BE2C (cell line): ENCODE measurements around the gene ZBTB46.

Experiments used
- DNase-seq: peaks from one replicate; pipeline ENCODE4 v3.0.0-alpha.2; 2020
- H3K27me3 ChIP-seq: fragments of 250-450 bp; sonication (Bioruptor Pico); 2 replicates; pipeline ENCODE4 v1.5.1; 2020; ENCODE audit warnings: mild to moderate bottlenecking
- H3K36me3 ChIP-seq: fragments of 250-450 bp; sonication (Bioruptor Pico); 2 replicates; pipeline ENCODE4 v1.5.1; 2020; ENCODE audit warnings: mild to moderate bottlenecking
- H3K4me1 ChIP-seq: fragments of 250-450 bp; sonication (Bioruptor Pico); 2 replicates; pipeline ENCODE4 v1.5.1; 2020
- H3K4me3 ChIP-seq: 2 replicates; pipeline ENCODE4 v1.5.1; 2011; ENCODE audit warnings: low read depth, low read length
- H3K9me3 ChIP-seq: fragments of 250-450 bp; sonication (Bioruptor Pico); 2 replicates; pipeline ENCODE4 v1.5.1; 2020
- TF ChIP-seq, protein P1 (sequence below): IDR thresholded peaks from 2 replicates; pipeline ENCODE4 v1.5.1; 2012; ENCODE audit warnings: mild to moderate bottlenecking, low read depth, low read length

Gene ZBTB46

GRCh38 chr20:63789836-63790571, 41.1 kb downstream of the ZBTB46 start:
- no peak for DNase-seq
- H3K4me3 ChIP-seq: no peak overlapping the region
- no peaks in the 10 kb centered on the region for H3K9me3 ChIP-seq

GRCh38 chr20:63787749-63788148, 43.3 kb downstream of the ZBTB46 start:
- no peaks in the 10 kb centered on the region for H3K9me3 ChIP-seq
- no peak overlapping the region for H3K4me3 ChIP-seq
- H3K4me1 ChIP-seq: no peaks in the 10 kb centered on the region
- H3K36me3 ChIP-seq: no peaks in the 10 kb centered on the region
- TF ChIP-seq, protein P1, sequence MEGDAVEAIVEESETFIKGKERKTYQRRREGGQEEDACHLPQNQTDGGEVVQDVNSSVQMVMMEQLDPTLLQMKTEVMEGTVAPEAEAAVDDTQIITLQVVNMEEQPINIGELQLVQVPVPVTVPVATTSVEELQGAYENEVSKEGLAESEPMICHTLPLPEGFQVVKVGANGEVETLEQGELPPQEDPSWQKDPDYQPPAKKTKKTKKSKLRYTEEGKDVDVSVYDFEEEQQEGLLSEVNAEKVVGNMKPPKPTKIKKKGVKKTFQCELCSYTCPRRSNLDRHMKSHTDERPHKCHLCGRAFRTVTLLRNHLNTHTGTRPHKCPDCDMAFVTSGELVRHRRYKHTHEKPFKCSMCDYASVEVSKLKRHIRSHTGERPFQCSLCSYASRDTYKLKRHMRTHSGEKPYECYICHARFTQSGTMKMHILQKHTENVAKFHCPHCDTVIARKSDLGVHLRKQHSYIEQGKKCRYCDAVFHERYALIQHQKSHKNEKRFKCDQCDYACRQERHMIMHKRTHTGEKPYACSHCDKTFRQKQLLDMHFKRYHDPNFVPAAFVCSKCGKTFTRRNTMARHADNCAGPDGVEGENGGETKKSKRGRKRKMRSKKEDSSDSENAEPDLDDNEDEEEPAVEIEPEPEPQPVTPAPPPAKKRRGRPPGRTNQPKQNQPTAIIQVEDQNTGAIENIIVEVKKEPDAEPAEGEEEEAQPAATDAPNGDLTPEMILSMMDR: no peak
- no peak for DNase-seq
- no peaks in the 10 kb centered on the region for H3K27me3 ChIP-seq

More at GRCh38 chr20:63789836-63790571, 41.1 kb downstream of the ZBTB46 start:
- no peaks in the 10 kb centered on the region for H3K36me3 ChIP-seq
- H3K4me1 ChIP-seq: no peaks in the 10 kb centered on the region
- H3K27me3 ChIP-seq: no peaks in the 10 kb centered on the region
- TF ChIP-seq, protein P1: no peak

GRCh38 chr20:63787302-63787701, 43.8 kb downstream of the ZBTB46 start:
- Histone ChIP-seq H3K4me3 (no peak overlapping the region), H3K4me1 (no peaks in the 10 kb centered on the region), H3K27me3 (no peaks in the 10 kb centered on the region), H3K36me3 (no peaks in the 10 kb centered on the region), H3K9me3 (no peaks in the 10 kb centered on the region)
- no peak for DNase-seq
- TF ChIP-seq, protein P1: no peak

GRCh38 chr20:63785691-63786131, 45.4 kb downstream of the ZBTB46 start:
- no peaks in the 10 kb centered on the region for H3K27me3 ChIP-seq
- no peaks in the 10 kb centered on the region for H3K36me3 ChIP-seq
- no peaks in the 10 kb centered on the region for H3K9me3 ChIP-seq
- no peak for DNase-seq
- no peaks in the 10 kb centered on the region for H3K4me1 ChIP-seq
- H3K4me3 ChIP-seq: no peak overlapping the region
- TF ChIP-seq, protein P1: no peak

DNA sequence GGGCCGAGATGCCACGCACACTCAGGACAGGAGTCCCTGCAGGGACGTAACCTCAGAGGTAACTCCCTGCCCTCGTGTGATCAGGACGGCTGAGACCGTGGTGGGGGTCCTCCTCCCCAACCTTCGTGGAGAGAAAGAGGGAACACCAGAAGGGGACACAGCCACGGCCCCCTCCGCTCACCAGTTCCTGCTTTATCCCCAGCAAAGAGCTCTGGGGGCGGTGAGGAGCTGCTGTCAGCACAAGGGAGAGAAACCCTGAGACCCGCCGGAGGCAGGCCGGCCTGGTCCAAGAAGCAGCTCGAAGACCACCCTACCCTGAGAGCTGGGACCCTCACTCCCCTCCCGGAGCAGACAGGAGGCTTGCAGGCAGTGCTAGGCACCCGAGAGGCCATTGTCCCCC, 47.1 kb downstream of the ZBTB46 start:
- H3K27me3 ChIP-seq: no peaks in the 10 kb centered on the region
- H3K4me1 ChIP-seq: no peaks in the 10 kb centered on the region
- DNase-seq: no peak
- TF ChIP-seq, protein P1: no peak
- H3K9me3 ChIP-seq: no peaks in the 10 kb centered on the region
- no peaks in the 10 kb centered on the region for H3K36me3 ChIP-seq
- H3K4me3 ChIP-seq: no peak overlapping the region

DNA sequence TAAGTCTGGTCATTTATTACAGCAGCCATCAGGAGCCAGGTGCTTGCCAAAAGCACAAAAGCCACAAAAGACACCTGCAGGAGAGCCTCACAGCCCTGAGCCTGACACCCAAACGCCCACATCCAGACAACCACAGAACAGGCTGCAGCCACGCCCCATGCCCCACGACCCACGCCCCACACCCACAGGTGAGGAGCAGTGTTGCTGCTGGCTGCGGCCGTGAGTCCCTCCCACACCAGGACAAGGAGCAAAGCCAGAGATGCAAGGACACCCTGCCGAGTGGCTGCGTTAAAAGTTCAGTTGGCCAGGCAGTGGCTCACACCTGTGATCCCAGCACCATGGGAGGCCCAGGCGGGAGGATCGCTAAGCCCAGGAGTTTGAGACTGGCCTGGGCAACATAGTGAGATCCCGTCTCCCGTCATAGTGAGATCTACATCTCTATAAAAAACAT, 48.5 kb downstream of the ZBTB46 start:
- H3K4me3 ChIP-seq: no peak overlapping the region
- TF ChIP-seq, protein P1: no peak

More for the DNA sequence above, 48.5 kb downstream of the ZBTB46 start:
- no peaks in the 10 kb centered on the region for H3K4me1 ChIP-seq
- no peak for DNase-seq
- peaks cover 2% of the 10 kb centered on the region; the same call in 1 of the 2 replicates for H3K9me3 ChIP-seq
- H3K36me3 ChIP-seq: no peaks in the 10 kb centered on the region
- no peaks in the 10 kb centered on the region for H3K27me3 ChIP-seq
